Gastroesophageal sphincter (tissue), 4 donors: ENCODE data around the gene EXOSC6. TPM values are rescaled to one million over a fixed set of nuclear protein-coding genes. Genes with fewer than 3 reads are reported as not detected.
"Not testable (repeated sequence)": the region's sequence is repeated elsewhere in the genome, so short reads cannot be mapped to it uniquely, and the experiment has no call there.

Source experiments
- ATAC-seq: fragments of 150-250 bp; one replicate; pipeline ENCODE4 v1.9.1; 2016; ENCODE audit warnings: mild to moderate bottlenecking, moderate library complexity
- H3K27ac ChIP-seq, 4 donors: fragments of 200-600 bp; sonication (generic) in 3 of 4; 1 replicate in 3 of 4; 2 replicates in 1 of 4; pipeline ENCODE4 v1.5.1; 2016 to 2019
- H3K27me3 ChIP-seq: fragments of 200-600 bp; sonication (generic); one replicate; pipeline ENCODE4 v1.5.1; 2019
- H3K36me3 ChIP-seq, 2 donors: fragments of 200-600 bp; sonication (generic); one replicate each; pipeline ENCODE4 v1.5.1; 2019; ENCODE audit warnings: control low read depth in 1 of 2
- H3K4me1 ChIP-seq, 3 donors: fragments of 200-600 bp; sonication (generic); 1 replicate in 2 of 3; 2 replicates in 1 of 3; pipeline ENCODE4 v1.5.1; 2016 to 2019; ENCODE audit warnings: control low read depth in 2 of 3
- H3K4me3 ChIP-seq, 2 donors: fragments of 200-600 bp; sonication (generic); one replicate each; pipeline ENCODE4 v1.5.1; 2019; ENCODE audit warnings: mild to moderate bottlenecking in 1 of 2, moderate library complexity in 1 of 2
- H3K9me3 ChIP-seq, 3 donors: fragments of 200-600 bp; sonication (generic); one replicate each; pipeline ENCODE4 v1.5.1; 2017 to 2019; ENCODE audit warnings: control low read depth in 2 of 3
- CTCF ChIP-seq, 4 experiments: fragments of 200-600 bp in 2 of 4; fragments of 450-650 bp in 2 of 4; sonication (generic) in 1 of 4; IDR thresholded peaks; one replicate each; pipeline ENCODE4 v1.5.1; 2017 to 2019; ENCODE audit warnings: antibody characterized with exemption in 4 of 4, mild to moderate bottlenecking in 2 of 4, moderate library complexity in 2 of 4
- EP300 ChIP-seq: sonication (generic); formaldehyde crosslinking; IDR thresholded peaks from one replicate; pipeline ENCODE4 v1.6.1; 2017; ENCODE audit warnings: antibody characterized with exemption, mild to moderate bottlenecking
- POLR2A ChIP-seq, 2 donors: fragments of 450-650 bp; IDR thresholded peaks; one replicate each; pipeline ENCODE4 v1.6.1; 2017; ENCODE audit warnings: antibody characterized with exemption in 2 of 2, mild to moderate bottlenecking in 2 of 2, moderate library complexity in 1 of 2
- POLR2AphosphoS5 ChIP-seq: sonication (generic); formaldehyde crosslinking; IDR thresholded peaks from one replicate; pipeline ENCODE4 v1.6.1; 2017; ENCODE audit warnings: antibody characterized with exemption
- WGBS, 2 donors: methylation state at CpG; one replicate each; pipeline ENCODE4 v1.1.5; 2018; ENCODE audit warnings: low coverage in 1 of 2; 5-methylcytosine and 5-hydroxymethylcytosine counted together
- total RNA-seq, 4 donors: library from RNA; depleted of rRNA; stranded (reverse); fragments of >200 nt; gene quantifications; one replicate each; pipeline ENCODE4 v1.1.0, GENCODE V29; 2016

The EXOSC6 gene
- total RNA-seq, 4 donors from 2014 or later, result 23.0 to 31.1 (median 26.4) TPM

- H3K9me3 ChIP-seq, result no peaks in the 10 kb centered on the region
- peak overlapping the region in 2 of 4 donors; percentile 91 to 92 for H3K27ac ChIP-seq
- H3K27me3 ChIP-seq, result no peaks in the 10 kb centered on the region
- 80 to 83% methylated on average over 1 to 12 of the region's 21 CpGs for WGBS, 2 donors
- peaks cover 2 to 42% (median 17%) of the 10 kb centered on the region in 3 donors for H3K4me1 ChIP-seq
- peaks cover 0 to 64% of the 10 kb centered on the region in 2 donors for H3K36me3 ChIP-seq
- no peak overlapping the region for H3K4me3 ChIP-seq
- peak in 1 of 4 experiments; percentile 38 for TF ChIP-seq CTCF (IDR thresholded peaks at IDR 0.05)
- TF ChIP-seq POLR2AphosphoS5, result no peak
- no peak for TF ChIP-seq POLR2A (IDR thresholded peaks at IDR 0.05)
- no peak for TF ChIP-seq EP300
- ATAC-seq, result no peak
Measured at GRCh38 chr16:70252355-70252988, 732 bp upstream of the EXOSC6 start.

- Histone ChIP-seq H3K4me1 (peaks cover 2 to 51% (median 17%) of the 10 kb centered on the region in 3 donors), H3K27me3 (no peaks in the 10 kb centered on the region), H3K9me3 (no peaks in the 10 kb centered on the region), H3K36me3 (peaks cover 0 to 49% of the 10 kb centered on the region in 2 donors), H3K27ac (peak overlapping the region; percentile 14 to 92 (median 91)), H3K4me3 (peak overlapping the region; percentile 65 to 75)
- no CpG with 5 or more reads among the region's 92 CpGs for WGBS, 2 donors
- TF ChIP-seq POLR2AphosphoS5 (no peak), CTCF (IDR thresholded peaks at IDR 0.05) (peak in 1 of 4 experiments; percentile 32)
- peak; percentile 60 for ATAC-seq
Measured at GRCh38 chr16:70250748-70251628, 752 bp downstream of the EXOSC6 start.

GRCh38 chr16:70249697-70250096 lies 2.0 kb downstream of the EXOSC6 start:
- not testable (repeated sequence) for H3K27ac ChIP-seq, ATAC-seq, H3K9me3 ChIP-seq, H3K27me3 ChIP-seq
- 43 to 82% methylated on average over 1 to 4 of the region's 4 CpGs for WGBS, 2 donors
- Histone ChIP-seq H3K4me1 (peaks cover 2 to 51% (median 17%) of the 10 kb centered on the region in 3 donors), H3K36me3 (peaks cover 0 to 36% of the 10 kb centered on the region in 2 donors), H3K4me3 (peak overlapping the region in 1 of 2 donors; percentile 75)

GRCh38 chr16:70238773-70239172 lies 13.0 kb downstream of the EXOSC6 start:
- peaks cover 0 to 56% of the 10 kb centered on the region in 2 donors for H3K36me3 ChIP-seq
- not testable (repeated sequence) for H3K27ac ChIP-seq, H3K4me3 ChIP-seq, ATAC-seq, H3K27me3 ChIP-seq, H3K9me3 ChIP-seq, H3K4me1 ChIP-seq

- ATAC-seq, H3K9me3 ChIP-seq, H3K27ac ChIP-seq, H3K27me3 ChIP-seq, H3K4me3 ChIP-seq, H3K4me1 ChIP-seq: not testable (repeated sequence)
- peaks cover 0 to 82% of the 10 kb centered on the region in 2 donors for H3K36me3 ChIP-seq
- WGBS, 2 donors, result 90% methylated on average over 1 of the region's 3 CpGs; no CpG with 5 or more reads in 1 of the 2 donors
Measured at GRCh38 chr16:70231831-70232230, 19.9 kb downstream of the EXOSC6 start.

GRCh38 chr16:70226024-70226423 lies 25.7 kb downstream of the EXOSC6 start:
- H3K27me3 ChIP-seq, H3K9me3 ChIP-seq, ATAC-seq, H3K4me3 ChIP-seq, H3K27ac ChIP-seq, H3K4me1 ChIP-seq: not testable (repeated sequence)
- H3K36me3 ChIP-seq, result peaks cover 0 to 67% of the 10 kb centered on the region in 2 donors

- 90% methylated on average over 2 of the region's 4 CpGs; no CpG with 5 or more reads in 1 of the 2 donors for WGBS, 2 donors
- not testable (repeated sequence) for ATAC-seq, H3K27ac ChIP-seq, H3K4me1 ChIP-seq, H3K4me3 ChIP-seq, H3K9me3 ChIP-seq, H3K27me3 ChIP-seq
- peaks cover 0 to 68% of the 10 kb centered on the region in 2 donors for H3K36me3 ChIP-seq
Measured at GRCh38 chr16:70225430-70225829, 26.3 kb downstream of the EXOSC6 start.

- H3K9me3 ChIP-seq, ATAC-seq, H3K4me1 ChIP-seq, H3K4me3 ChIP-seq, H3K27ac ChIP-seq, H3K27me3 ChIP-seq: not testable (repeated sequence)
- WGBS, 2 donors, result no CpG with 5 or more reads among the region's 24 CpGs
- H3K36me3 ChIP-seq, result peaks cover 0 to 73% of the 10 kb centered on the region in 2 donors
Measured at GRCh38 chr16:70224645-70225044, 27.1 kb downstream of the EXOSC6 start.

GRCh38 chr16:70223971-70224513 lies 27.7 kb downstream of the EXOSC6 start:
- peaks cover 0 to 73% of the 10 kb centered on the region in 2 donors for H3K36me3 ChIP-seq
- not testable (repeated sequence) for H3K9me3 ChIP-seq, H3K4me1 ChIP-seq, H3K27me3 ChIP-seq, H3K4me3 ChIP-seq, H3K27ac ChIP-seq, ATAC-seq
- WGBS, 2 donors, result no CpG with 5 or more reads among the region's 3 CpGs

- WGBS, 2 donors, result 100% methylated on average over 1 of the region's 2 CpGs; no CpG with 5 or more reads in 1 of the 2 donors
- peaks cover 0 to 69% of the 10 kb centered on the region in 2 donors for H3K36me3 ChIP-seq
- not testable (repeated sequence) for H3K4me3 ChIP-seq, H3K9me3 ChIP-seq, ATAC-seq, H3K4me1 ChIP-seq, H3K27me3 ChIP-seq, H3K27ac ChIP-seq
Measured at GRCh38 chr16:70223216-70223615, 28.5 kb downstream of the EXOSC6 start.
